Lung (tissue), 12 donors: ENCODE data around the gene PHACTR1. TPM values are rescaled to one million over a fixed set of nuclear protein-coding genes. Genes with fewer than 3 reads are reported as not detected.
"Not testable (repeated sequence)": the region's sequence is repeated elsewhere in the genome, so short reads cannot be mapped to it uniquely, and the experiment has no call there.

Experiments
- ATAC-seq: fragments of 200-7000 bp; cut with Tn5 transposase; one replicate; pipeline ENCODE4 v1.9.1; 2020; ENCODE audit warnings: moderate number of reproducible peaks; ENCODE audit not compliant: insufficient read depth, low FRiP score
- DNase-seq, 3 donors: peaks; one replicate each; pipeline ENCODE4 v3.0.0-alpha.2; 2013 to 2017
- H3K27ac ChIP-seq, 2 donors: one replicate each; pipeline ENCODE4 v1.5.1; 2013; ENCODE audit warnings: mild to moderate bottlenecking in 2 of 2, moderate library complexity in 2 of 2, control low read depth in 1 of 2, inconsistent platforms in 1 of 2, low read depth in 1 of 2, low read length in 1 of 2
- H3K27me3 ChIP-seq, 3 donors: one replicate each; pipeline ENCODE4 v1.5.1; 2013; ENCODE audit warnings: low read length in 2 of 3; ENCODE audit not compliant: control insufficient read depth in 3 of 3, insufficient read depth in 3 of 3
- H3K36me3 ChIP-seq, 4 donors: one replicate each; pipeline ENCODE4 v1.5.1; 2013; ENCODE audit warnings: low read length in 4 of 4, mild to moderate bottlenecking in 1 of 4, moderate library complexity in 1 of 4; ENCODE audit not compliant: control insufficient read depth in 4 of 4, insufficient read depth in 4 of 4
- H3K4me1 ChIP-seq, 5 donors: one replicate each; pipeline ENCODE4 v1.5.1; 2013; ENCODE audit warnings: low read length in 5 of 5, mild to moderate bottlenecking in 2 of 5, moderate library complexity in 1 of 5; ENCODE audit not compliant: control insufficient read depth in 5 of 5, insufficient read depth in 5 of 5
- H3K4me3 ChIP-seq: one replicate; pipeline ENCODE4 v1.5.1; 2013; ENCODE audit warnings: mild to moderate bottlenecking, control low read depth, moderate library complexity
- H3K9ac ChIP-seq, 2 donors: one replicate each; pipeline ENCODE4 v1.5.1; 2013; ENCODE audit warnings: low read length in 2 of 2, control low read depth in 1 of 2; ENCODE audit not compliant: insufficient read depth in 1 of 2
- H3K9me3 ChIP-seq, 4 donors: one replicate each; pipeline ENCODE4 v1.5.1; 2013; ENCODE audit warnings: low read length in 3 of 4, mild to moderate bottlenecking in 1 of 4, moderate library complexity in 1 of 4; ENCODE audit not compliant: control insufficient read depth in 4 of 4, insufficient read depth in 3 of 4
- CTCF ChIP-seq: IDR thresholded peaks from 2 replicates; pipeline ENCODE4 v1.5.1; 2012; ENCODE audit warnings: mild to moderate bottlenecking; ENCODE audit errors: control extremely low read depth, extremely low read depth
- WGBS, 2 donors: extraction: QIAGEN DNeasy Blood & Tissue Kit; methylation state at CpG; one replicate each; pipeline ENCODE4 v1.1.7; 2013; 5-methylcytosine and 5-hydroxymethylcytosine counted together
- polyA plus RNA-seq, 2 donors: library from polyadenylated mRNA; stranded (reverse); fragments of 200-250 nt; gene quantifications; one replicate each; pipeline ENCODE4 v1.2.1, GENCODE V29; 2013
- total RNA-seq, 2 donors: library from RNA; depleted of rRNA in 1 of 2; stranded (reverse); fragments of >200 nt in 1 of 2; gene quantifications; one replicate each; pipeline ENCODE4 v1.2.1, GENCODE V29; 2014 to 2021
- donor health status: control.
- donor health status: control.
- donor health status: Bipolar disorder and iron deficiency.
- donor health status: healthy.
- donor health status: DM: yes; HTN: yes; CAD: no.

The PHACTR1 gene
- total and polyA plus RNA-seq, 4 donors, result 16.3 to 58.8 (median 41.9) TPM

DNA sequence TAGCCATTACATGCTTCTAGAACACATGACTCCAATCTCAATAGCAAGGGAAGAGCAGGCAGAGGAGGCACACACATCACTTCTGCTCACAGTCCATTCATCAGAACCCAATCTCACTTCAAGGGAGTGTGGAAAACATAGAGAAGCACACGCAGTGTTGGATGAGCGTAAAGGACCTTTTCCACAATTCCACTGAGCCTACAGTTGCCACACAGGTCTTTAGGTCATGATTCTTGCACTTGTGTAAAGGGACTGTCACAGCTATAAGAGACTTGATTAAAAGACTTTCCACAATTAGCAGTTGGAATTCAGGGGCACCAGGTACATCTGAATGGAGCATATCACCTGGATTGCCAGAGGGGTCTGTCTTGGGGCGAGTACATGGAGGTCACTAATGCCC lies 525.6 kb downstream of the PHACTR1 start:
- no peak overlapping the region for H3K4me3 ChIP-seq
- peaks cover 0 to 6% (median 0%) of the 10 kb centered on the region in 4 donors for H3K36me3 ChIP-seq
- no peak for TF ChIP-seq CTCF
- DNase-seq (no peak), ATAC-seq (no peak)
- no peaks in the 10 kb centered on the region for H3K9me3 ChIP-seq
- H3K27me3 ChIP-seq, result no peaks in the 10 kb centered on the region
- no peak overlapping the region for H3K9ac ChIP-seq
- 94 to 97% methylated on average over 3 of the region's 3 CpGs for whole genome bisulfite sequencing, 2 donors
- peaks cover 0 to 5% (median 0%) of the 10 kb centered on the region in 5 donors for H3K4me1 ChIP-seq
- H3K27ac ChIP-seq, result no peak overlapping the region

GRCh38 chr6:13242590-13242989 lies 526.0 kb downstream of the PHACTR1 start:
- no peak for DNase-seq
- Histone ChIP-seq H3K9ac (no peak overlapping the region), H3K27ac (no peak overlapping the region), H3K4me3 (no peak overlapping the region), H3K9me3 (no peaks in the 10 kb centered on the region), H3K4me1 (peaks cover 0 to 4% (median 0%) of the 10 kb centered on the region in 5 donors), H3K27me3 (no peaks in the 10 kb centered on the region), H3K36me3 (peaks cover 0 to 6% (median 0%) of the 10 kb centered on the region in 4 donors)
- ATAC-seq, result no peak
- 81 to 93% methylated on average over 1 of the region's 1 CpG for WGBS, 2 donors
- TF ChIP-seq CTCF, result no peak

DNA sequence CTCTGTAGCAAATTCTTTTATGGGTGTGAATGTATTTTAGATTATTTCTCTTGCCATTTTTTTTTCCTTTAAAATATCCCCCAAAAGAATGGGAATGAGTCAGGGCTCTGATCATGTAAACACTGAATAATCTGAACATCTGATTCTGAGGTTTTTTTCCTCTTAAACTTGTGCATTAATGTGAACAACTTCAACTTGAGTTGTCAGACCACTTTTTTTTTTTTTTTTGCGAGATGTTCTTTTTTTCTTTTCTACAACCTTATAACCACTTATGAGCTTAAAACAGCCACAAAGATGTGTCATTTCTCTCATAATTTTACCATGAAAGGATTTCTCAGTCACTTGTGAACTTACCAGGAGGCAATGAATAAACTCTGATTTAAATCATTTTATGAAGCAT lies 526.5 kb downstream of the PHACTR1 start:
- Histone ChIP-seq H3K27ac (no peak overlapping the region), H3K9ac (no peak overlapping the region), H3K27me3 (no peaks in the 10 kb centered on the region), H3K4me3 (no peak overlapping the region), H3K9me3 (no peaks in the 10 kb centered on the region), H3K36me3 (peaks cover 0 to 8% (median 0%) of the 10 kb centered on the region in 4 donors), H3K4me1 (no peaks in the 10 kb centered on the region)
- WGBS, 2 donors, result 77 to 83% methylated on average over 1 of the region's 1 CpG
- no peak for TF ChIP-seq CTCF
- DNase-seq (no peak), ATAC-seq (no peak)

- not testable (repeated sequence) for ATAC-seq, H3K4me1 ChIP-seq, DNase-seq, H3K9ac ChIP-seq, H3K27ac ChIP-seq, H3K4me3 ChIP-seq, H3K36me3 ChIP-seq, H3K27me3 ChIP-seq, H3K9me3 ChIP-seq
- 97% methylated on average over 5 of the region's 5 CpGs for WGBS, 2 donors
These were observed 527.2 kb downstream of the PHACTR1 start for GRCh38 chr6:13243745-13244144.
